Measurements from ENCODE around the gene INTS6.

DNA sequence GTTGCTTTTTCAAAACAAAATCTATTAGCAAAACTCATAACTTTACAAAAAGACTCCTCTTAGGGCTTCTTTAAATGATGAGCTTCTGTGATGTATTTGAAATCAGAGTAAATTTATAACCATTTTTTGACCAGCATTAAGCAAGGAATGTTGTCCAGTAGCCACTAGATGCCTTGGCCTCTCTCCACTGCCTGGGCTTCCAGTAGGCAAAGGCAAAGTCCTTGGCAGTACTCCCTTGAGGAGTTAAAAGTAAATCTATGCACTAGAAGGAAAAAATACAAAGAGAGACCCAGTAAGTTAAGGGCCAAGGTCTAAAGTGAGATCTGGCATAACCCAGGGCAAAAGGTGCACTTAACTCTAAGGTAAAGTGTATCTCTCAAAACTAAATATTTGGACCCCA, 103.8 kb downstream of the INTS6 start:
- TF ChIP-seq, protein P1, sequence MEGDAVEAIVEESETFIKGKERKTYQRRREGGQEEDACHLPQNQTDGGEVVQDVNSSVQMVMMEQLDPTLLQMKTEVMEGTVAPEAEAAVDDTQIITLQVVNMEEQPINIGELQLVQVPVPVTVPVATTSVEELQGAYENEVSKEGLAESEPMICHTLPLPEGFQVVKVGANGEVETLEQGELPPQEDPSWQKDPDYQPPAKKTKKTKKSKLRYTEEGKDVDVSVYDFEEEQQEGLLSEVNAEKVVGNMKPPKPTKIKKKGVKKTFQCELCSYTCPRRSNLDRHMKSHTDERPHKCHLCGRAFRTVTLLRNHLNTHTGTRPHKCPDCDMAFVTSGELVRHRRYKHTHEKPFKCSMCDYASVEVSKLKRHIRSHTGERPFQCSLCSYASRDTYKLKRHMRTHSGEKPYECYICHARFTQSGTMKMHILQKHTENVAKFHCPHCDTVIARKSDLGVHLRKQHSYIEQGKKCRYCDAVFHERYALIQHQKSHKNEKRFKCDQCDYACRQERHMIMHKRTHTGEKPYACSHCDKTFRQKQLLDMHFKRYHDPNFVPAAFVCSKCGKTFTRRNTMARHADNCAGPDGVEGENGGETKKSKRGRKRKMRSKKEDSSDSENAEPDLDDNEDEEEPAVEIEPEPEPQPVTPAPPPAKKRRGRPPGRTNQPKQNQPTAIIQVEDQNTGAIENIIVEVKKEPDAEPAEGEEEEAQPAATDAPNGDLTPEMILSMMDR (IDR thresholded peaks at IDR 0.05): no peak
- TF ChIP-seq POLR2A (IDR thresholded peaks at IDR 0.05): no peak
